WTC11 (cell line): ENCODE measurements around the gene SLC6A4.

ENCODE experiments used
- CREB1 ChIP-seq: sonication (generic); formaldehyde crosslinking; IDR thresholded peaks from 2 replicates; pipeline ENCODE4 v1.8.0; 2023; ENCODE audit warnings: mild to moderate bottlenecking, missing genetic modification reagents
- KAT7 ChIP-seq: sonication (generic); formaldehyde crosslinking; IDR thresholded peaks from 2 replicates; pipeline ENCODE4 v1.8.1; 2023; ENCODE audit warnings: missing genetic modification reagents, mild to moderate bottlenecking, borderline replicate concordance
- OVOL2 ChIP-seq: fragments of 250-450 bp; sonication (Bioruptor Pico); IDR thresholded peaks from 2 replicates; pipeline ENCODE4 v1.9.0; 2021; ENCODE audit warnings: mild to moderate bottlenecking, borderline replicate concordance
- SOX15 ChIP-seq: fragments of 250-450 bp; sonication (Bioruptor Pico); IDR thresholded peaks from 2 replicates; pipeline ENCODE4 v1.9.0; 2021; ENCODE audit warnings: mild to moderate bottlenecking
- SP1 ChIP-seq: sonication (generic); formaldehyde crosslinking; conservative IDR thresholded peaks from 2 replicates; pipeline ENCODE4 v1.8.1; 2022; ENCODE audit warnings: missing genetic modification reagents
- TEAD4 ChIP-seq: sonication (generic); formaldehyde crosslinking; IDR thresholded peaks from 2 replicates; pipeline ENCODE4 v1.8.0; 2022; ENCODE audit warnings: mild to moderate bottlenecking, missing genetic modification reagents
- ZNF121 ChIP-seq: sonication (generic); formaldehyde crosslinking; IDR thresholded peaks from 2 replicates; pipeline ENCODE4 v1.8.0; 2023; ENCODE audit warnings: missing genetic modification reagents
- ZNF416 ChIP-seq: fragments of 250-450 bp; sonication (Bioruptor Pico); IDR thresholded peaks from 2 replicates; pipeline ENCODE4 v1.9.0; 2021; ENCODE audit warnings: mild to moderate bottlenecking, inconsistent platforms
- TF ChIP-seq, protein P1 (sequence below): sonication (generic); formaldehyde crosslinking; IDR thresholded peaks from 2 replicates; pipeline ENCODE4 v1.8.0; 2022; ENCODE audit warnings: mild to moderate bottlenecking, missing genetic modification reagents
- TF ChIP-seq, protein P2 (sequence below): fragments of 200-600 bp; IDR thresholded peaks from 2 replicates; pipeline ENCODE4 v1.8.0; 2022; ENCODE audit warnings: antibody characterized with exemption
- TF ChIP-seq, protein P3 (sequence below): sonication (generic); formaldehyde crosslinking; IDR thresholded peaks from 2 replicates; pipeline ENCODE4 v1.8.1; 2022; ENCODE audit warnings: missing genetic modification reagents, borderline replicate concordance
- TF ChIP-seq, protein P4 (sequence below): sonication (generic); formaldehyde crosslinking; IDR thresholded peaks from 2 replicates; pipeline ENCODE4 v1.8.1; 2022; ENCODE audit warnings: low read depth, mild to moderate bottlenecking, moderate library complexity, missing genetic modification reagents, borderline replicate concordance
- TF ChIP-seq, protein P5 (sequence below): sonication (generic); formaldehyde crosslinking; IDR thresholded peaks from 2 replicates; pipeline ENCODE4 v1.8.1; 2023; ENCODE audit warnings: mild to moderate bottlenecking, missing genetic modification reagents, borderline replicate concordance
- TF ChIP-seq, protein P6 (sequence below): sonication (generic); formaldehyde crosslinking; IDR thresholded peaks from 2 replicates; pipeline ENCODE4 v1.8.1; 2023; ENCODE audit warnings: mild to moderate bottlenecking, missing genetic modification reagents, moderate library complexity

DNA sequence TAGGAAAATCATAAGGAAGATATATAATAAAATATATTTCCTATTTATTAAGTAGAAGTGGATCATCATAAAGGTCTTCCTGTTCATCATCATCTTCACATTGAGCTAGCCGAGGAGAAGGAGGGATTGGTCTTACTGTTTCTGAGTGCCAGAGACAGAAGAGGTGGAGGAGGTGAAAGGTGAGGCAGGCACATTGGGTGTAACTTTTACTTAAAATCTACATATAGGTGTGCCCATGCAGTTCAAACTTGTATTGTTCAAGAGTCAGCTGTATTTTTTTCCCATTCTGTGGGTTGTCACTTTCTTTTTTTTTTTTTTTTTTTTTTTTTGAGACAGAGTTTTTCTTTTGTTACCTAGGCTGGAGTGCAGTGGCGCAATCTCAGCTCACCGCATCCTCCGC lies 84.0 kb downstream of the SLC6A4 start:
- TF ChIP-seq, protein P1, sequence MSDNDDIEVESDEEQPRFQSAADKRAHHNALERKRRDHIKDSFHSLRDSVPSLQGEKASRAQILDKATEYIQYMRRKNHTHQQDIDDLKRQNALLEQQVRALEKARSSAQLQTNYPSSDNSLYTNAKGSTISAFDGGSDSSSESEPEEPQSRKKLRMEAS (CRISPR knock-in tag) = no peak
- TF ChIP-seq, protein P2, sequence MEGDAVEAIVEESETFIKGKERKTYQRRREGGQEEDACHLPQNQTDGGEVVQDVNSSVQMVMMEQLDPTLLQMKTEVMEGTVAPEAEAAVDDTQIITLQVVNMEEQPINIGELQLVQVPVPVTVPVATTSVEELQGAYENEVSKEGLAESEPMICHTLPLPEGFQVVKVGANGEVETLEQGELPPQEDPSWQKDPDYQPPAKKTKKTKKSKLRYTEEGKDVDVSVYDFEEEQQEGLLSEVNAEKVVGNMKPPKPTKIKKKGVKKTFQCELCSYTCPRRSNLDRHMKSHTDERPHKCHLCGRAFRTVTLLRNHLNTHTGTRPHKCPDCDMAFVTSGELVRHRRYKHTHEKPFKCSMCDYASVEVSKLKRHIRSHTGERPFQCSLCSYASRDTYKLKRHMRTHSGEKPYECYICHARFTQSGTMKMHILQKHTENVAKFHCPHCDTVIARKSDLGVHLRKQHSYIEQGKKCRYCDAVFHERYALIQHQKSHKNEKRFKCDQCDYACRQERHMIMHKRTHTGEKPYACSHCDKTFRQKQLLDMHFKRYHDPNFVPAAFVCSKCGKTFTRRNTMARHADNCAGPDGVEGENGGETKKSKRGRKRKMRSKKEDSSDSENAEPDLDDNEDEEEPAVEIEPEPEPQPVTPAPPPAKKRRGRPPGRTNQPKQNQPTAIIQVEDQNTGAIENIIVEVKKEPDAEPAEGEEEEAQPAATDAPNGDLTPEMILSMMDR = no peak
- TF ChIP-seq CREB1 (CRISPR knock-in tag) (no peak), SOX15 (CRISPR knock-in tag) (no peak), OVOL2 (CRISPR knock-in tag) (no peak), SP1 (no peak), KAT7 (CRISPR knock-in tag) (no peak), TEAD4 (no peak), ZNF416 (no peak), ZNF121 (CRISPR knock-in tag) (no peak)
- TF ChIP-seq, protein P3, sequence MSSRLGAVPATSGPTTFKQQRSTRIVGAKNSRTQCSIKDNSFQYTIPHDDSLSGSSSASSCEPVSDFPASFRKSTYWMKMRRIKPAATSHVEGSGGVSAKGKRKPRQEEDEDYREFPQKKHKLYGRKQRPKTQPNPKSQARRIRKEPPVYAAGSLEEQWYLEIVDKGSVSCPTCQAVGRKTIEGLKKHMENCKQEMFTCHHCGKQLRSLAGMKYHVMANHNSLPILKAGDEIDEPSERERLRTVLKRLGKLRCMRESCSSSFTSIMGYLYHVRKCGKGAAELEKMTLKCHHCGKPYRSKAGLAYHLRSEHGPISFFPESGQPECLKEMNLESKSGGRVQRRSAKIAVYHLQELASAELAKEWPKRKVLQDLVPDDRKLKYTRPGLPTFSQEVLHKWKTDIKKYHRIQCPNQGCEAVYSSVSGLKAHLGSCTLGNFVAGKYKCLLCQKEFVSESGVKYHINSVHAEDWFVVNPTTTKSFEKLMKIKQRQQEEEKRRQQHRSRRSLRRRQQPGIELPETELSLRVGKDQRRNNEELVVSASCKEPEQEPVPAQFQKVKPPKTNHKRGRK (CRISPR knock-in tag) = no peak
- TF ChIP-seq, protein P4, sequence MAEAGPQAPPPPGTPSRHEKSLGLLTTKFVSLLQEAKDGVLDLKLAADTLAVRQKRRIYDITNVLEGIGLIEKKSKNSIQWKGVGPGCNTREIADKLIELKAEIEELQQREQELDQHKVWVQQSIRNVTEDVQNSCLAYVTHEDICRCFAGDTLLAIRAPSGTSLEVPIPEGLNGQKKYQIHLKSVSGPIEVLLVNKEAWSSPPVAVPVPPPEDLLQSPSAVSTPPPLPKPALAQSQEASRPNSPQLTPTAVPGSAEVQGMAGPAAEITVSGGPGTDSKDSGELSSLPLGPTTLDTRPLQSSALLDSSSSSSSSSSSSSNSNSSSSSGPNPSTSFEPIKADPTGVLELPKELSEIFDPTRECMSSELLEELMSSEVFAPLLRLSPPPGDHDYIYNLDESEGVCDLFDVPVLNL = no peak
- TF ChIP-seq, protein P5, sequence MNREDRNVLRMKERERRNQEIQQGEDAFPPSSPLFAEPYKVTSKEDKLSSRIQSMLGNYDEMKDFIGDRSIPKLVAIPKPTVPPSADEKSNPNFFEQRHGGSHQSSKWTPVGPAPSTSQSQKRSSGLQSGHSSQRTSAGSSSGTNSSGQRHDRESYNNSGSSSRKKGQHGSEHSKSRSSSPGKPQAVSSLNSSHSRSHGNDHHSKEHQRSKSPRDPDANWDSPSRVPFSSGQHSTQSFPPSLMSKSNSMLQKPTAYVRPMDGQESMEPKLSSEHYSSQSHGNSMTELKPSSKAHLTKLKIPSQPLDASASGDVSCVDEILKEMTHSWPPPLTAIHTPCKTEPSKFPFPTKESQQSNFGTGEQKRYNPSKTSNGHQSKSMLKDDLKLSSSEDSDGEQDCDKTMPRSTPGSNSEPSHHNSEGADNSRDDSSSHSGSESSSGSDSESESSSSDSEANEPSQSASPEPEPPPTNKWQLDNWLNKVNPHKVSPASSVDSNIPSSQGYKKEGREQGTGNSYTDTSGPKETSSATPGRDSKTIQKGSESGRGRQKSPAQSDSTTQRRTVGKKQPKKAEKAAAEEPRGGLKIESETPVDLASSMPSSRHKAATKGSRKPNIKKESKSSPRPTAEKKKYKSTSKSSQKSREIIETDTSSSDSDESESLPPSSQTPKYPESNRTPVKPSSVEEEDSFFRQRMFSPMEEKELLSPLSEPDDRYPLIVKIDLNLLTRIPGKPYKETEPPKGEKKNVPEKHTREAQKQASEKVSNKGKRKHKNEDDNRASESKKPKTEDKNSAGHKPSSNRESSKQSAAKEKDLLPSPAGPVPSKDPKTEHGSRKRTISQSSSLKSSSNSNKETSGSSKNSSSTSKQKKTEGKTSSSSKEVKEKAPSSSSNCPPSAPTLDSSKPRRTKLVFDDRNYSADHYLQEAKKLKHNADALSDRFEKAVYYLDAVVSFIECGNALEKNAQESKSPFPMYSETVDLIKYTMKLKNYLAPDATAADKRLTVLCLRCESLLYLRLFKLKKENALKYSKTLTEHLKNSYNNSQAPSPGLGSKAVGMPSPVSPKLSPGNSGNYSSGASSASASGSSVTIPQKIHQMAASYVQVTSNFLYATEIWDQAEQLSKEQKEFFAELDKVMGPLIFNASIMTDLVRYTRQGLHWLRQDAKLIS (CRISPR knock-in tag) = no peak
- TF ChIP-seq, protein P6, sequence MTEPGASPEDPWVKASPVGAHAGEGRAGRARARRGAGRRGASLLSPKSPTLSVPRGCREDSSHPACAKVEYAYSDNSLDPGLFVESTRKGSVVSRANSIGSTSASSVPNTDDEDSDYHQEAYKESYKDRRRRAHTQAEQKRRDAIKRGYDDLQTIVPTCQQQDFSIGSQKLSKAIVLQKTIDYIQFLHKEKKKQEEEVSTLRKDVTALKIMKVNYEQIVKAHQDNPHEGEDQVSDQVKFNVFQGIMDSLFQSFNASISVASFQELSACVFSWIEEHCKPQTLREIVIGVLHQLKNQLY = no peak
